GM18868 (cell line): ENCODE results near the gene NOS1.

ENCODE experiments used
- ATAC-seq: cut with Tn5 transposase; IDR thresholded peaks from one replicate; pipeline ENCODE4 v1.9.1; 2021; ENCODE audit warnings: mild to moderate bottlenecking, moderate library complexity; ENCODE audit not compliant: unreplicated experiment

NOS1 gene

GRCh38 chr12:117331691-117332090 is 29.7 kb downstream of the NOS1 start:
- ATAC-seq: no peak

GRCh38 chr12:117330441-117331113 is 30.8 kb downstream of the NOS1 start:
- no peak for ATAC-seq

- no peak for ATAC-seq
Observed at GRCh38 chr12:117329756-117330155, 31.7 kb downstream of the NOS1 start.

GRCh38 chr12:117328556-117329100 is 32.8 kb downstream of the NOS1 start:
- ATAC-seq: no peak

GRCh38 chr12:117322428-117322827 is 39.0 kb downstream of the NOS1 start:
- no peak for ATAC-seq

- ATAC-seq: no peak
Observed at GRCh38 chr12:117321572-117321971, 39.9 kb downstream of the NOS1 start.

GRCh38 chr12:117318591-117318990 is 42.8 kb downstream of the NOS1 start:
- no peak for ATAC-seq

GRCh38 chr12:117316336-117316735 is 45.1 kb downstream of the NOS1 start:
- no peak for ATAC-seq

- no peak for ATAC-seq
Observed at GRCh38 chr12:117313926-117314325, 47.5 kb downstream of the NOS1 start.

GRCh38 chr12:117312770-117313169 is 48.7 kb downstream of the NOS1 start:
- no peak for ATAC-seq

- no peak for ATAC-seq
Observed at GRCh38 chr12:117309276-117309925, 52.0 kb downstream of the NOS1 start.

- no peak for ATAC-seq
Observed at GRCh38 chr12:117300174-117300573, 61.3 kb downstream of the NOS1 start.

GRCh38 chr12:117298648-117299225 is 62.7 kb downstream of the NOS1 start:
- ATAC-seq: no peak

- no peak for ATAC-seq
Observed at GRCh38 chr12:117298191-117298590, 63.2 kb downstream of the NOS1 start.

- ATAC-seq: no peak
Observed at GRCh38 chr12:117294189-117294603, 67.2 kb downstream of the NOS1 start.

- ATAC-seq: no peak
Observed at GRCh38 chr12:117293510-117293909, 67.9 kb downstream of the NOS1 start.

GRCh38 chr12:117292688-117293087 is 68.7 kb downstream of the NOS1 start:
- no peak for ATAC-seq

- ATAC-seq: no peak
Observed at GRCh38 chr12:117284140-117284539, 77.3 kb downstream of the NOS1 start.

- no peak for ATAC-seq
Observed at GRCh38 chr12:117282490-117282889, 78.9 kb downstream of the NOS1 start.

GRCh38 chr12:117280019-117280680 is 81.3 kb downstream of the NOS1 start:
- ATAC-seq: no peak

- ATAC-seq: peak; percentile 45
Observed at GRCh38 chr12:117279606-117280005, 81.8 kb downstream of the NOS1 start.
